CD4-positive, alpha-beta T cell (primary cell): ENCODE data around the gene STAT3. TPM values are rescaled to one million over a fixed set of nuclear protein-coding genes. Genes with fewer than 3 reads are reported as not detected.

Experiments
- ATAC-seq: fragments of 200-7000 bp; cut with Tn5 transposase; one replicate; pipeline ENCODE4 v1.10.0; 2022; ENCODE audit warnings: mild to moderate bottlenecking; ENCODE audit not compliant: poor library complexity
- CTCF ChIA-PET: fragments of 350-600 bp; sonication (Branson Sonifier 250); formaldehyde crosslinking; loops from one replicate; lab custom pipeline; 2021; ENCODE audit warnings: antibody characterized with exemption, inconsistent platforms; lab: Charles Lee
- POLR2A ChIA-PET: fragments of 350-600 bp; sonication (Branson Sonifier 250); formaldehyde crosslinking; loops from one replicate; lab custom pipeline; 2021; ENCODE audit warnings: antibody characterized with exemption, inconsistent platforms; lab: Charles Lee
- DNase-seq, 14 experiments: peaks; one replicate each; pipeline ENCODE4 v3.0.0-alpha.2; 2013 to 2020; ENCODE audit warnings: mixed read lengths in 2 of 14
- H3K27ac ChIP-seq, 2 donors: one replicate each; pipeline versions ENCODE4 v1.5.1 to v1.7.0; 2013; ENCODE audit warnings: low read length in 2 of 2, low read depth in 1 of 2, mild to moderate bottlenecking in 1 of 2
- H3K27me3 ChIP-seq, 2 experiments: 1 replicate in 1 of 2; 2 replicates in 1 of 2; pipeline versions ENCODE4 v1.6.1 to v1.7.0; 2013; ENCODE audit warnings: low read length in 2 of 2, control low read depth in 1 of 2, mild to moderate bottlenecking in 1 of 2, moderate library complexity in 1 of 2; ENCODE audit not compliant: insufficient read depth in 2 of 2, control insufficient read depth in 1 of 2
- H3K36me3 ChIP-seq: one replicate; pipeline ENCODE4 v1.6.1; 2013; ENCODE audit warnings: low read length, control low read depth; ENCODE audit not compliant: insufficient read depth
- H3K4me1 ChIP-seq: one replicate; pipeline ENCODE4 v1.6.1; 2013; ENCODE audit warnings: low read length, control low read depth; ENCODE audit not compliant: insufficient read depth
- H3K4me3 ChIP-seq: one replicate; pipeline ENCODE4 v1.5.1; 2013; ENCODE audit warnings: mild to moderate bottlenecking, low read length, moderate library complexity
- H3K9me3 ChIP-seq, 2 experiments: 1 replicate in 1 of 2; 2 replicates in 1 of 2; pipeline versions ENCODE4 v1.6.1 to v1.7.0; 2013; ENCODE audit warnings: low read length in 2 of 2, mild to moderate bottlenecking in 2 of 2, control low read depth in 1 of 2, moderate library complexity in 1 of 2; ENCODE audit not compliant: control insufficient read depth in 1 of 2, insufficient read depth in 1 of 2
- H3K27ac Mint-ChIP-seq: one replicate; pipeline ENCODE4 v1.8.0; 2020; ENCODE audit warnings: mixed read lengths
- H3K27me3 Mint-ChIP-seq: one replicate; pipeline ENCODE4 v1.8.0; 2021; ENCODE audit warnings: mixed read lengths
- H3K36me3 Mint-ChIP-seq: one replicate; pipeline ENCODE4 v1.8.0; 2021; ENCODE audit warnings: low read depth, mixed read lengths
- H3K4me1 Mint-ChIP-seq: one replicate; pipeline ENCODE4 v1.8.0; 2021; ENCODE audit warnings: low read depth, mixed read lengths
- H3K4me3 Mint-ChIP-seq: one replicate; pipeline ENCODE4 v1.8.0; 2020; ENCODE audit warnings: mild to moderate bottlenecking, mixed read lengths
- H3K9me3 Mint-ChIP-seq: one replicate; pipeline ENCODE4 v1.8.0; 2020; ENCODE audit warnings: mixed read lengths
- intact Hi-C, 2 experiments: fragments of 100-400 bp; cut with DNase I in 1 of 2; cut with micrococcal nuclease in 1 of 2; formaldehyde crosslinking; loops; one replicate each; pipeline versions ENCODE4 v1.15.1 to v1.9.0; 2023 to 2025; cut with DNase I, micrococcal nuclease
- total RNA-seq, 174 experiments: library from RNA in 2 of 174; stranded (reverse) in 2 of 174; gene quantifications; one replicate each; pipeline ENCODE4 v1.2.3 and lab custom pipeline; 2021 to 2026
- TF ChIP-seq, protein P1 (sequence below): fragments of 200-600 bp; IDR thresholded peaks from one replicate; pipeline ENCODE4 v1.8.0; 2022; ENCODE audit warnings: antibody characterized with exemption, mild to moderate bottlenecking

STAT3 gene
- total RNA-seq, 2 experiments from 2014 or later: 315 to 319 TPM

DNA sequence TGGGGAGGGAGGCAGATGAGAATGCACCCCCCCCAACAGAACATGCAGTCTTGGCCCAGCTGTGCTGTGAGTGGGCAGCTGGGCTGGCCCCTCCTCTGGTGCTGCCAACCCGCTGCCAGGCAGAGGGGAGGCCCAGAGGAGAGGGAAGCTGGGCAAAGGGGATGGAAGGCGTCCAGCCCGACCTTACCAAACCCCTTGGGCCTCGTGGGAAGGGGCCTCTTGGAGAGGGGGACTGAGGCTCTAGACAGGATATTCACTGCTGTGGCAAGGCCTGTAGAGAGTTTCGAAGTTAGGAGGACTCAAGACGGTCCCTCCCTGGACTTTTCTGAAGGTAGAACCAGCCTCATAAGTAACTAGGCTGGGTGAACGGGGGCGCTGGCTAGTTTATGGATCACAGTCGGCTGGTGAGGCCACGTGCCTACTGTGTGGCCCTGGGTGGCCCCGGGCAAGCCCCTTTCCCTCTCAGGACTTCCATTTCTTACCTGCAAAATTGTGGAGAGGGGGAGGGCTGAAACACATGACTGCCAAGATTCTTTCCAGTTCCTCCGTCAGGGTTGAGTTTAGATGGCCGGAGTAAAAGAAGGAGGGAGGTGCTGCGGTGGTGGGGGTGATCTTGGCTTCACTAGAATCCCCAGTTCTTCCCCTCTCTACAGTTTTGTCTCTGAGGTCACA lies 100.8 kb downstream of the STAT3 start:
- Histone ChIP-seq H3K9me3 (no peaks in the 10 kb centered on the region), H3K4me1 (peaks cover 62% of the 10 kb centered on the region), H3K4me3 (peak overlapping the region; percentile 86), H3K27ac (peak overlapping the region; percentile 86 to 89), H3K36me3 (peaks cover 17% of the 10 kb centered on the region), H3K27me3 (no peaks in the 10 kb centered on the region)
- ChIA-PET POLR2A (interaction anchor here (0.8 to 6.6 kb wide), 15 partner anchors 11 to 321 kb away, joined by 3 to 137 read pairs (median 5); partner anchors contain the start of genes DNAJC7, KCNH4, NAGLU and STAT3), CTCF (interaction anchor here (0.8 to 3.3 kb wide), 12 partner anchors 10 to 65 kb away, joined by 3 to 20 read pairs (median 4); no protein-coding TSS in a partner anchor)
- TF ChIP-seq, protein P1, sequence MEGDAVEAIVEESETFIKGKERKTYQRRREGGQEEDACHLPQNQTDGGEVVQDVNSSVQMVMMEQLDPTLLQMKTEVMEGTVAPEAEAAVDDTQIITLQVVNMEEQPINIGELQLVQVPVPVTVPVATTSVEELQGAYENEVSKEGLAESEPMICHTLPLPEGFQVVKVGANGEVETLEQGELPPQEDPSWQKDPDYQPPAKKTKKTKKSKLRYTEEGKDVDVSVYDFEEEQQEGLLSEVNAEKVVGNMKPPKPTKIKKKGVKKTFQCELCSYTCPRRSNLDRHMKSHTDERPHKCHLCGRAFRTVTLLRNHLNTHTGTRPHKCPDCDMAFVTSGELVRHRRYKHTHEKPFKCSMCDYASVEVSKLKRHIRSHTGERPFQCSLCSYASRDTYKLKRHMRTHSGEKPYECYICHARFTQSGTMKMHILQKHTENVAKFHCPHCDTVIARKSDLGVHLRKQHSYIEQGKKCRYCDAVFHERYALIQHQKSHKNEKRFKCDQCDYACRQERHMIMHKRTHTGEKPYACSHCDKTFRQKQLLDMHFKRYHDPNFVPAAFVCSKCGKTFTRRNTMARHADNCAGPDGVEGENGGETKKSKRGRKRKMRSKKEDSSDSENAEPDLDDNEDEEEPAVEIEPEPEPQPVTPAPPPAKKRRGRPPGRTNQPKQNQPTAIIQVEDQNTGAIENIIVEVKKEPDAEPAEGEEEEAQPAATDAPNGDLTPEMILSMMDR: no peak
- ATAC-seq: peak; percentile 14
- H3K36me3 Mint-ChIP-seq: peaks cover 35% of the 10 kb centered on the region
- peaks cover 57% of the 10 kb centered on the region for H3K4me1 Mint-ChIP-seq
- no peaks in the 10 kb centered on the region for H3K27me3 Mint-ChIP-seq
- peak in 9 of 14 experiments; percentile 20 to 53 (median 29) for DNase-seq
- intact Hi-C loops: loop anchor here in 1 of 2 experiments (1.0 kb wide), 3 partner anchors 12 to 65 kb away; no protein-coding TSS in a partner anchor
- no peaks in the 10 kb centered on the region for H3K9me3 Mint-ChIP-seq
- peak overlapping the region; percentile 95 for H3K27ac Mint-ChIP-seq
- peak overlapping the region; percentile 92 for H3K4me3 Mint-ChIP-seq

DNA sequence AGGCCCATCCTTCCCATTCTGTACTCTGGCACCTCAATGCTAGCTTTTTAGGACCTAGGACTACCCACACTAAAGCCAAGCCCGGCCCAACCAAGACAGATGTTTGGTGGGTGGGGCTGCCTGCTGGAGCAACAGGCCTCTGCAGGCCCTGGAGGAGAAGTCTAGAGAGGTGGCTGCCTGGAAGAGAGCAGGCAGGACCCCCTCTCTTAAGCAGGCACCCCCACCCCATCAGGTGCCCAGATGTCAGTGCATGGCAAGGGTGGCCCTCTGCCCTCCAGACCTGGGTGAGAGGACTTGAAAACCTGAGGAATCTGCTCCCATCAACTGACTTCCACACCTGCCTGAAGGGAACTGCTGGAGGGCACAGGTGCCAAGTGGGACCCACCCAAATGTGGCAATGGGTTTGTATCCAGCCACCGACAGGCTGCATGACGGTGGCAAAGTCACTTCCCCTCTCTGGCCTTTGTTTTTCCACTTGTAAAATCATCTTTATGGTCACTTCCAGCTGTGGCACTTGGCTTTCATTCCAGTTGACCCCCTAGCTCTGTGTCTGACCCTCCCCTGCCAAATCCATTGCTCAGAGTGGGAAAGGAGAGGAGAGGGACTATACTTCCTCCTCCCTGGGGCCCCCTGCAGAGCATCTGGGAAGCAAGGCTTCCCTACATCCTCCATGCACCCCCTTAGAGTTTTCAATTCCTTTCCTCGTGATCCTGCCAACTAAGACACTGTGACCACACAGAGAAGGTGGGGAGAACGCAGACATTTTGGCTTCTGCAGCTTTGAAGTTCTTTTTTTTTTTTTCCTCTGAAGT lies 101.6 kb downstream of the STAT3 start:
- Mint-ChIP-seq H3K4me1 (peaks cover 53% of the 10 kb centered on the region), H3K9me3 (no peaks in the 10 kb centered on the region), H3K27ac (peak overlapping the region; percentile 95), H3K27me3 (no peaks in the 10 kb centered on the region), H3K36me3 (peaks cover 27% of the 10 kb centered on the region), H3K4me3 (peak overlapping the region; percentile 92)
- ATAC-seq (no peak), DNase-seq (peak in 2 of 14 experiments; percentile 32 to 45)
- Histone ChIP-seq H3K36me3 (peaks cover 12% of the 10 kb centered on the region), H3K27ac (peak overlapping the region; percentile 86 to 89), H3K9me3 (no peaks in the 10 kb centered on the region), H3K4me3 (peak overlapping the region; percentile 86), H3K27me3 (no peaks in the 10 kb centered on the region), H3K4me1 (peaks cover 62% of the 10 kb centered on the region)
- intact Hi-C loops: loop anchor here in 1 of 2 experiments (1.0 kb wide), 3 partner anchors 11 to 64 kb away; no protein-coding TSS in a partner anchor
- ChIA-PET CTCF (interaction anchor here (0.8 to 3.3 kb wide), 6 partner anchors 9 to 64 kb away, joined by 3 to 14 read pairs (median 4); no protein-coding TSS in a partner anchor), POLR2A (interaction anchor here (0.8 to 6.6 kb wide), 5 partner anchors 11 to 102 kb away, joined by 4 to 137 read pairs (median 75); partner anchors contain the start of genes STAT3 and STAT5B)
- TF ChIP-seq, protein P1: no peak

DNA sequence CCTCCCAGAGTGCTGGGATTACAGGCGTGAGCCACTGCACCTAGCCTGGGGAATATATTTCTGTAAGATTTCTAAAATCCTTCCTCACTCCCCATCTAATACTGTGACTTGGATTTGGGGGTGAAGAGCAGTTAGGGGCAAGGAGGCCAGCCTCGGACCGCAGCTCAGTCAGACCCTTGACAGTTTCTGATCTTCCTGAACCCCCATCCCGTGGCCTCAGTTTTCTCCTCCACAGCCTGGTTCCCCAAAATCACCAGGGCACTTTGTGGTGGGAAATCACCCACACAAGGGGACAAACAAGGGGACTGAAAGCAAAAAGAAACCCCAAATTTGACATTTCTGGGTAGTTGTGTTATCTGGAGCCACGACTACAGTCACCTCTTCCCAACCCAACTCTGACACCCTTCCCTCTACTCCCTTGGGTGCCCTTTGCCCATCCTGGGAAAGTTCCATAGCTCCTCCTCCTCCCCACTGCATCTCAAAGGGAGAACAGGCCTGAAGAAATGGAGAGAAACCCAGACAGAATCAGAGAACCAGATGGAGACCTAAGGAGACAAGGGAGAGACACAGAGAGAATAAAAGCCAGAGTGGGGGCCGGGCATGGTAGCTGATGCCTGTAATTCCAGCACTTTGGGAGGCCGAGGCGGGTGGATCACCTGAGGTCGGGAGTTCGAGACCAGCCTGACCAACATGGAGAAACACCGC lies 102.7 kb downstream of the STAT3 start:
- Mint-ChIP-seq H3K27me3 (no peaks in the 10 kb centered on the region), H3K4me3 (peak overlapping the region; percentile 92), H3K4me1 (peaks cover 49% of the 10 kb centered on the region), H3K9me3 (no peaks in the 10 kb centered on the region), H3K27ac (peak overlapping the region; percentile 95), H3K36me3 (peaks cover 17% of the 10 kb centered on the region)
- CTCF ChIA-PET: interaction anchor here (3.3 kb wide), 1 partner anchor 63 kb away, joined by 14 read pairs; no protein-coding TSS in a partner anchor
- H3K27ac ChIP-seq: no peak overlapping the region
- ATAC-seq (no peak), DNase-seq (no peak)
- H3K9me3 ChIP-seq: no peaks in the 10 kb centered on the region
- POLR2A ChIA-PET: interaction anchor here (0.5 to 6.6 kb wide), 3 partner anchors 10 to 53 kb away, joined by 3 to 137 read pairs (median 136); partner anchors contain the start of gene STAT5B
- intact Hi-C loops: no loop called here
- peaks cover 5% of the 10 kb centered on the region for H3K36me3 ChIP-seq
- H3K4me1 ChIP-seq: peaks cover 56% of the 10 kb centered on the region
- TF ChIP-seq, protein P1: no peak
- no peaks in the 10 kb centered on the region for H3K27me3 ChIP-seq
- H3K4me3 ChIP-seq: no peak overlapping the region
